Superior temporal gyrus (tissue), 1 donor: ENCODE results near the gene PTPRK.

Source experiments
- DNase-seq: peaks from one replicate; pipeline ENCODE4 v3.0.0-alpha.2; 2016; ENCODE audit errors: extremely low spot score

The PTPRK gene

DNA sequence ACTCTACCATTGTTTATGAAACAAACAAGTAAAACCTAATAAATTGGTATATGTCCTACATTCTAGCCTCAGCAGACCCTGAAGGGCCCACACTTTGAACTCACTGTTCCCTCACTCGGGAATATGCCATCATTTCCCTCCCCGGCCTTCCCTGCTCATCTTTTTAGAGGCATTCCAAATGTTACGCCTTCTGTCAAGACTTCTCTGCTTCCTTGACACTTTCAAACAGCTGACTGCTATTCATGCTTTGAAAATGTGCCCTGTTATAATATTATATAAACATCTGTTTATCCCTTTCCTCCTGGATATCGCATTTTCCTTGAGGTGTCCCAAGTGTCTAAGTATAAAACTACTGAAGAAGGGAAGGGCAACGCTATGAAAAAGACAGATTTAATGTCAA, 370.0 kb downstream of the PTPRK start:
- no peak for DNase-seq

DNA sequence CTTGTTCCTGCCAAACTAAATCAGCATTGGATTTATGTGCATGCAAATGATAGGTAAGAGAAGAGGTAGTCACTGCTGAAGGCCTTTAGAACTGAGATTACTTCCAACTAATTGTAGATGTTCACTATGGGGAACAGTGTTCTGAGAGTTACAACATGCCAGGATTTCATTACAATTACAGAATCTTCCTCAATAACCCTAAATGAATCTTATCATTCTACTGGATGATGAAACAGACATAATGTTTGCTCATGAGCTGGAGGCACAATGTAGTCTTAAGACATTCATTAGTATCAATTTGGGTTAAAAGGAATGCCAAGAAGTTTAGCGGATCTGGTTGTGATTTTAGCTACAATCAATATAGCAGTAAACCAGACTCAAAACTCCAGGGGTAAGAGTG, 370.6 kb downstream of the PTPRK start:
- DNase-seq, result no peak

GRCh38 chr6:128144320-128144719, 376.1 kb downstream of the PTPRK start:
- no peak for DNase-seq

GRCh38 chr6:128141932-128142331, 378.5 kb downstream of the PTPRK start:
- no peak for DNase-seq

- no peak for DNase-seq
Observed at GRCh38 chr6:128139519-128139918, 380.9 kb downstream of the PTPRK start.

DNA sequence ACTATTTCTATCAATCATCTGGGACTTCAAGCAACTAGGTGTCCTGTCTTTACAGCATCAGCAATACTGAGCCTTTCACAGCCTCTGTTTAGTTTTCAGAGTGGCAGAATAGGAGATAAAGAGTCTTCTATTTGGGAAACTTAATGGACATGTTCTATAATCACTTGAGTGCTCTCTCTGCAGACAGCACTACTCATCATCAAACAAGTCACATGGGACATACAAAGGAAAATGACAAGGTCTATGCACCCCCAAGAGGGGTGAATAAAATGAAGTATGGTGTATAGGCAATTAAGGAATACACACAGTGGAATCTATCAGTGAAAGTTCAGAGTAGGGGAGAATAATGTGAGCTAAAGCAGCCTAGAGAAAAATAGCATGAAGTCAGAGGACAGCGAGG, 381.7 kb downstream of the PTPRK start:
- DNase-seq, result no peak

GRCh38 chr6:128135325-128135724, 385.1 kb downstream of the PTPRK start:
- no peak for DNase-seq

DNA sequence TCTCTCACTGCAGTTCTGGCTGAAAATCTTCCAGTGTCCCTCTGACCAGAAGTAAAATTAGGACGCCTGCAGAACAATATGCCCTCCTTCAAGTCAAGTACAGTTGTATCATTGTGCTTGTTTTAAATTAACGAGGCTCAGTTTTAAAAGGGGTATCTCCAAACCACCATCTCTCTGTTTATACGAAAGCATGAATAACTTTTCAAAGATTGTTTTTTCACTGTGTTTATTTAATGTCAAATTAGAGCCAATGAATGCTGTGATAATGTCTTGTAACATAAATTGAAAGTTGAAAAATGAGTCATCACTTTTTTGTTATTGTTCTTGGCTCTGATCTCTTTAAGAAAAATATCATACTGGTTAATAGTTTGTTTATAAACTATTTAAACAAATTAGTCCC, 388.8 kb downstream of the PTPRK start:
- no peak for DNase-seq

DNA sequence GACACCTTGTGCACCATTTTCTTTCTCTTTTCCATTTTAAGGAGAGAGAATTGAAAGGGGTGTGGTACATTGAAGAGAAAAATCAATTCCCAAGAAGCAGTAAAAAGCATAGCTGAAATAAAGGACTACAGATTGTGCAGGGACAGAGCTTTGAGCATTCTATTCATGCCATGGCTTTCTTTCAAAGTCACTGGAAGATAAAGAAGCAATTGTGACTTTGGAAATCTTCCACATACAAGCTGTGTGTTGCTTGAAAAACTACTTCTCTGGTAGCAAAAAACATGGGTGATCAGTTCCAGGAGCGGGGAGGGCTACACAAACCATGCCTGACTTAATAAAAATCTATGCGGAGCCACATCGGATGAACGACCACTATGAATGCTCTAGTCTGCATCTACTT, 389.4 kb downstream of the PTPRK start:
- DNase-seq, result peak; percentile 75

DNA sequence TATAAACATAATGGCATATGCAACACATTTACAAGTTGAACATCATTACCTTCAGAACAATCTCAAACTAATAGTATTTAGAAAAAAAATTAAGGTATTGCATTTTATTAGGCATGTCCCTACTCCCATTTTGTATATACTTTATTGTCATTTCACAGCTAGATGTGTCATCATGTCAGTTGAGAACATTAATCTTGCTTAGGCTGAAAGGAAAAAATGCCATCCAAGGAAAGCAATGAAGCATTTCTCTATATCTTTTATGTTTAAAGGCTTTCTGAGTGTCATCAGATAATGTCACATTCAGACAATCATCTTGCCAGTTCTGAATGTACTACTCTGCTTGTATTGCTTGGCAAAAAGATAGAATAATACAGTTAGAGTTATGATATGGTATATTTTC, 390.7 kb downstream of the PTPRK start:
- peak; percentile 40 for DNase-seq

DNA sequence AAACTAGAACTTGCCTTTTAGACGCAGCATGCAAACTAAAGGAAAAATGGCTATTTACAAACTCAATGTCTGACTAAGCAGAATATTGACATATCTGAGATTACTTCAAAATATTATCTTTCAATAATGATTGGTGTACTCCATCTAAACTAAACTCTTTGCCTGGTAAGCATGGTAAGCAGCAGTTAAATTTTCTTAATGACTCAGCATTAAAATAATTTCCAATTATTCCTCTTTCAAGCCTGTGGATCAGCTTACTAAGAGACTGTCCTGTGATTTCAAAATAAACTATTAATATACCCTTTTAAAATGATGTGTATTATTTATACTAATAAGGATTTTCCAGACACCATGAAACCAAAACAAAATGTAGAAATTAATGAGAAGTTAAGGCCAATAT, 392.7 kb downstream of the PTPRK start:
- DNase-seq, result no peak

- no peak for DNase-seq
Observed at GRCh38 chr6:128124713-128125112, 395.7 kb downstream of the PTPRK start.

DNA sequence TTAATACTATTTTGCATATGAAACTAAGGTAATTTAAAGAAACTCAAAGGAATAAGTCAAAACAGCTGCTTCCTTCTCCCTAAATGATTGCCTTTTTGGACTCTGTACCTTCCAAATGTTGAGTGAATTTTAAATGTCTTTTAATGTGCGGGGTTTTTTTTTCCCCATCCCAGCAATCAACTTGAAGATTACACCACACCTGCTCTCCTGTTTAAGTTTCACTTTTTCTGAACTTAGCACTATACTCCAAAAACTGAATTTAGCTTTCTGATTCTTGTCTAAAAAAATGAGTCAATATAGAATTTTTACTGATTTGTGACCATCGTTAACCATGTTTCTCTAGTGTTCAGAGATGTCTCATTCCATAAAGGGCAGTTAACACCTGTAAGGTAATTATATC, 398.8 kb downstream of the PTPRK start:
- DNase-seq, result no peak

DNA sequence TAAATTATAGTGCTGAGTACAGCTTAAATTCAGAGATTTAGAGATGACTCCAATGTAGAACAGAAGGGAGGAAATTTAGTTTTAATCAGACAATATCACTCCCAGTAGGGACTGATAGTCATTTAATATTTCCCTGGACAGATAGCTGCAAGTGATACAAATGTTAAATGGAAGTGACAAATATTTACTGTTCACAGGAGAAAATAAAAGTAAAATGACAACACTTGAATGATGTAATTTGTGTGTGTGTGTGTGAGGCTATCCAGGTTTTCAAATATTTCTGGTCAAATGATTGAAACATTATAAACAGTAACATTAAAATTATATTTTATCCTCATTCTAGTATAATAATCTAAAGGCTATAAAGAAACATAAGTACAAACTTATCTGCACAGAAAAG, 399.2 kb downstream of the PTPRK start:
- DNase-seq, result no peak

DNA sequence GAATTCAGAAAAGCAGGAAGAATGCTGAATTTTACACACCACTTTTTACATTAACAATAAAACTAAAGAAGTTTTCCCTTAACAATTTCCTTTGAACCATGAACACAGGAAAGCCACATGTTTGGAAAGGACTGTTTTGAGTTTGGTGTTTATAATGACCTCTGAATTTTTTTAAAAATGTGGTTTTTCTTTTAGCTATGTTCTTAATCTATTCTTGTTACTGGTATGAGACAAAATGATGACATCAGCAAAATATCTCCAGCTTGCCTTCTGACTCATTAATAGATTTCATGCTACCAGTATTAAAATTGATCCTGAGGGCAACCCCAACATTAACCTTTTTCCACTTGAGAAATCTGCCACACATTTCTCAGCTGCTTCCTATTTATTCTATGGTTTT, 402.0 kb downstream of the PTPRK start:
- no peak for DNase-seq

DNA sequence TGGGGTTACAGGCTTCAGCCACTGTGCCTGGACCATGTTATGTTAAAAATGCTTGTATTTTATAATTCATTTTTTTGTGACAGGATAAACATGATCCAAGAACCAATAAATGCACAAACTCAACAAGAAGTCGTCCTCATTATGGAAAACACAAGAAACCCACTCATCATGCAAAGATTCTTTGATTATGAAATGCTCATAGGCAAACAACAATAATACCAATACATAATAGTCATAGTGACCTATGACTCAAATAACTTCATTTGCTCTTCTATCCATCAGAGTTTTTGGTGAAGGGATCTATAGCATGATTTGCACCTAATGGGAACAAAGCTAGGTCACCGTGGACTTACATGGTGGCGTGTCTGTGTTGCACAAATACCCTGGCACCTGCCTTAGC, 402.5 kb downstream of the PTPRK start:
- DNase-seq, result no peak

DNA sequence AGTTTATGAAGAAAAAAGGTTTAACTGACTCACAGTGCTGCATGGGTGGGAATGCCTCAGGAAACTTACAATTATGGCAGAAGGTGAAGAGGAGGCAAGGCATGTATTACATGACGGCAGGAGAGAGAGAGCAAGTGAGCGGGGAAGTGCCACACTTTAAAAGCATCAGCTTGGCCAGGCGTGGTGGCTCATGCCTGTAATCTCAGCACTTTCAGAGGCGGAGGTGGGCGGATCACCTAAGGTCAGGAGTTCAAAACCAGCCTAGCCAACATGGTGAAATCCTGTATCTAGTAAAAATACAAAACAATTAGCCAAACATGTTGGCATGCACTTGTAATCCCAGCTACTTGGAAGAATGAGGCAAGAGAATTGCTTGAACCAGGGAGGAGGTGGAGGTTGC, 406.2 kb downstream of the PTPRK start:
- no peak for DNase-seq

DNA sequence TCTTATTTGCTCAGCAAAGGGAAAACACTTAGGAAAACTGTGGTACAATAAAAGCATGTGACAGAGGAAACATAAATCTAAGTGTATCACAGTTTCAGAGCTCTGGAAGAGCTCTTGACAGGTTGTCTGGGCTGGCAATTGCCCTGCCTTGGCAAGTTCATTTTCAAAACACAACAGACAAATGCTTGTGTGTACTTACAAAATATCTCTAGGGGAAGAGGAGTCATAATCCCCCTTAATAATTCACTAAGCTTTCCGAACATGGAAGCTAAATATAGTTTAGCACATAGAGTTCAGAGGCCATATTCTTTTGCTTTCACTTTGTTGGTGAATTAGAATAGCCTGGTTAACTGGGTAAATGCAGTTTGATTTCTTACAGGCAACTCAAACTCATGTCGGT, 407.9 kb downstream of the PTPRK start:
- DNase-seq, result no peak

DNA sequence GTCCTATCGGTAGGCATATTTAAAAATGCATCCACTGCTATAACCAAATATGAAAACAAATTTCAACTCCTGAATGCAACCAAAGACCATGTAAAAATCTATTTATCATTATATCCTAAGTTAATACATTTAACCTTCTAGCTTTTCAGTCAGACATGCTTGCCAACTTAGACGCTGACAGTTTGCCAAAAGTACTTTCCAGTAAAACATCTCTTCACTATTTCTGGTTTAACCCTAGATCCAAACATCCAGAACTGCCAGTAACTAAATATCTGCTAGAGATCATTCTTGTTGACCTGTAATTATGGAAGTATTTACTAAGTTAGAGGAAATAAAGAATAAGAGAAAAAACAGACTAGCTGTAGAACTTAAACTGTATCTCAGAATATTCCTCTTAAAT, 409.3 kb downstream of the PTPRK start:
- no peak for DNase-seq

GRCh38 chr6:128107682-128108081, 412.7 kb downstream of the PTPRK start:
- DNase-seq, result no peak

- DNase-seq, result no peak
Observed at GRCh38 chr6:128099571-128100197, 420.7 kb downstream of the PTPRK start.

GRCh38 chr6:128098000-128098581, 422.3 kb downstream of the PTPRK start:
- no peak for DNase-seq

DNA sequence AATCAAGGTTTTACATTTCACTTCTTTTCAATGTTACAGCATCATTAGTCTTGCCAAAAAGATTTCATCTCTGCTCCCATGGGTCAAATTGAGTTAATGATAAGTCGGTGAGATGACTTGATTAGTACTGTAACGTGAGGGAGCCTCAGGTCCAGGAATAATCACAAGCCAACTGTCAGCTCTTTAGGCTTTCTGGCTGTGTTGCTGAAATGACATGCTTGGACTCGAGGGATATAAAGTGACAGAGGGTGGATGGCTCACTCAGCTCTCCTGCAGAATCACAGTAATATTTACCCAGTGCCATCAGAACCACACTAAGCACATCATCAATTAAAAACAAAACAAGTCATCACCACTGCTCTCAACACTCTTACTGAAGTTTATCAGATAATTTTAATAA, 423.4 kb downstream of the PTPRK start:
- no peak for DNase-seq

GRCh38 chr6:128095362-128095761, 425.0 kb downstream of the PTPRK start:
- no peak for DNase-seq
